Measurements from ENCODE around the gene PTK7.
"Not testable (repeated sequence)": the region's sequence is repeated elsewhere in the genome, so short reads cannot be mapped to it uniquely, and the experiment has no call there.

The PTK7 gene

DNA sequence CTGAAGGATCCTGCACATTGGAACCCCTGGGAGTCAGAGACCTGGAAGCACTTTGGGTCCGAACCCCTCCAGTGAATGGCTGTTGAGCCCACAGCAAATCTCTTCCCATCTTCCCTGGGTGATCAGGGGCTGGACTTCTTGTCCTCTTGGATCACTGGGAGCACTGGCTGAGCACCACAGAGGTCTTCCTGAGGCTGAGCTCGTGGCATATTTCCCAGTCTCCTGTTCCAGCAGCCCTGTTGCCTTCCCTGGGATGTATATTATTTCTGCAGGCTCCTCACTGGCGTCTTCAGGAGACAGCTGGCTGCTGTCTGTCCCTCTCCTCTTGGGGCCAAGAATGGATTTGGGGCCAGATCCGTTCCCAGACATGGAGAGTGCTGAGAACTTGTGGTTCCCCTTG is 43.4 kb downstream of the PTK7 start:
- no peak for DNase-seq (ENCODE audit: low spot score)

- DNase-seq (ENCODE audit: low spot score), result no peak
Observed at GRCh38 chr6:43120101-43120763, 44.1 kb downstream of the PTK7 start.

DNA sequence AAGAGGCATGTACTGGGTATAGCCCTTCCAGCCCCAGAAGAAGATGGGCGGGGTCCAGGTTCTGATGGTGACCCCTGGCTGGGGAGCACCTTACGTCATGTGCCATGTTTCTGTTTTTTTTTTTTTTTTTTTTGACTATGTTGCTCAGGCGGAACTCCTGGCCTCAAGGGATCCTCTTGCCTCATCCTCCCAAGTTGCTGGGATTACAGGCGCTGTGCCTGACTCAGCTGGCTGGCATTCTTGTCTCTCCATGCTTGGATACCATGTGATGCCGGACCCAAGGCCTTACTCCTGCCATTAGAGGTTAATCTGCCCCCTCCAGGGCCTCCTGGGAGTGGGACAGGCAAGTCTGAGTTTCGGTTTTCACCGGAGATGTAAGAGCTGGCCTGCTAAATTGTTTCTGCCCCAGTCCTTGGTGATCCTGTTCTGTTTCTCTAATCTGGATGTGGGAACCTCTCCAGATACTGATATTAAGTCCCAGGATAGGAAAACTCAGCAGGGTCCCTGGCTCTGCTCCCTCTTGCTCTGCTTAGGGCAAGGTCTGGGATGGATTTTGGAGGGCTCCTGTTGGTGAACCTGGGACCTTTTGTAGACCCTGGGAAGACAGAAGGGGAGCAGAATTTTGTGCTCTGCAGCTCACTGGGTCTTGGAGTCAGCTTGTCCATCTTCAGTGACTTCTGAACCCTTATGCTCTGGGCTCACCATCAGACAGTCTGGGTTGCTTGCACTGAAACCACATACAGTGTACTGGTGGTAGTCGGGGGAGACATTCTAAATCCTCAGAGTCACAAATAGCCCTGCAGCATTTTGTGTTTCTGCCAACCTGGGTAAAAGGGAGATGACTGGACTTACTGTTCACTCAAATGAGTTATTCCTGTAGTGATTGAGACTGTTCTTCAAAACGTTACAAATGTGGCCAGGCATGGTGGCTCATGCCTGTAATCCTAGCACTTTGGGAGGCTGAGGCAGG is 45.1 kb downstream of the PTK7 start:
- DNase-seq (ENCODE audit: low spot score), result peak; percentile 82

GRCh38 chr6:43122146-43122545 is 46.0 kb downstream of the PTK7 start:
- DNase-seq (ENCODE audit: low spot score), result no peak

GRCh38 chr6:43123461-43124314 is 47.6 kb downstream of the PTK7 start:
- DNase-seq (ENCODE audit: low spot score), result no peak

DNA sequence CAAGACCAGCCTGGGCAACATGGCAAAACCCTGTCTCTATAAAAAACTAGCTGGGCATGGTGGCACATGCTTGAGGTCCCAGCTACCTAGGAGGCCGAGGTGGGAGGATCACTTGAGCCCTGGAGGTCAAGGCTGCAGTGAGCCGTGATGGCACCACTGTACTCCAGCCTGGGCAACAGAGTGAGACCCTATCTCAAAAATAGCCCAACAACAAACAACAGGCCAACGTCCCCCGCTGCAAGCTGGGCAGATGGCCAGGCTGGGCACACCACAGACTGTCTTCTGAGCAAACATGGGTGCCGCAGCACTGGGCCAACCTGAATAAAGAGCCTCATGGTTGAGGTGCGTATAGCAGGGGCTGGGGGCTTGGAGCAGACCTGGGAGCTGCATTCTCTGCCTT is 48.4 kb downstream of the PTK7 start:
- DNase-seq (ENCODE audit: low spot score), result no peak

DNA sequence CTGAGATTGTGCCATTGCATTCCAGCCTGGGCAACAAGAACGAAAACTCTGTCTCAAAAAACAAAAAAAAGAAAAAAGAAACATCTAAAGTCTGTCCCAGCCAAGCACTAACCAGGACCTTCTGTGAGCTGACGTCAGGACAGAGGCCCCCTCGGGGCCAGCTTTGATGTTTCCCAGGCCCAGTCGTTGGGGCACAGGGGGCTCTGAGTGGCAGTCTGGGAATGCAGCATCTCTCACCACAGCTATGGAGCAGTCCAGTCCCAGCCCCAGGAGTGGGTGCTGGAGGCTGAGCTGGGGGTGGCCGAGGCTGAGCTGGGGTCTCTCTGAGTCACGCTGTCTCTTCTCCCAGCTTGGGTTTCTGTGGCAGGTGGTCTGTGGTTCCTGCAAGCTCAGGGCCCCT is 49.0 kb downstream of the PTK7 start:
- DNase-seq (ENCODE audit: low spot score), result peak; percentile 86

DNA sequence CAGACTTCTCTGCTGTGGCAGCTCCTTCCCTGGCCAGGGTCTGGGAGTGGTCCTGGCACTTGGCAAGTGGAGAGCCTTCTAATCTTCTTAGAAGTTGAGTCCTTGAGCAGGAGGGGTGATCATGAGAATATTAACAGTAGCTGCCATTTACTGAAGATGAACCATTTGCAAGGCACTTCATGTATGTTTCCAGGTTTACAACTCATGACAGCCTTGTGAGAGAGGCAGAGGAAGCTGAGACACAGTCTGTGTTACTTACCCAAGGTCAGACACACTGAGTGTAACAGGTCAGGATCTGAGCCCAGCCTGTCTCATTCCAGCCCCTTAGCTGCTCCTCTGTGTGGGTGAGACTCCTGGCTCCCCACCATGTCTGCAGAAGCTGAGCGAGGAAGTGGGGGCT is 49.4 kb downstream of the PTK7 start:
- DNase-seq (ENCODE audit: low spot score), result no peak

- DNase-seq (ENCODE audit: low spot score), result no peak
Observed at GRCh38 chr6:43127180-43127579, 51.1 kb downstream of the PTK7 start.

DNA sequence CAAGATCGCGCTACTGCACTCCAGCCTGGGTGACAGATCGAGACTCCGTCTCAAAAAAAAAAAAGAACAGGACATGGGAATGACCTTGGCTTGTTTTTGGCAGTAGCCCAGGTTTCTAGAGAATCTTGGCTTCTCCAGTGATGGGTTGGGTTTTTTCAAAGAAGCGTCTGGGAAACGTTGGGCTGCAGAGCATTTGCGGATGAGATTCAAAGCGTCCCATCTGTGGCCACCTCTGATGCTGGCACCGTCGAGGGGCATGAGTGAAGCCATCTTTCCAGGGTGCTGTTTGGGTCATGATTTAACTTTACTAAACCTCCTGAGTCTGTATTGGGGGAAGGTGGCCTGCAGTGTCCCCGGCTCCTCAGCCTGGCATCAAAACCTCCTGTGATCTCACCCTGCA is 51.8 kb downstream of the PTK7 start:
- no peak for DNase-seq (ENCODE audit: low spot score)

- no peak for DNase-seq (ENCODE audit: low spot score)
Observed at GRCh38 chr6:43128926-43129325, 52.8 kb downstream of the PTK7 start.

GRCh38 chr6:43129434-43130194 is 53.5 kb downstream of the PTK7 start:
- peak; percentile 83 for DNase-seq (ENCODE audit: low spot score)

- no peak for DNase-seq (ENCODE audit: low spot score)
Observed at GRCh38 chr6:43130429-43130828, 54.3 kb downstream of the PTK7 start.

GRCh38 chr6:43131379-43131778 is 55.3 kb downstream of the PTK7 start:
- not testable (repeated sequence) for DNase-seq (ENCODE audit: low spot score)

- no peak for DNase-seq (ENCODE audit: low spot score)
Observed at GRCh38 chr6:43138267-43138666, 62.2 kb downstream of the PTK7 start.

DNA sequence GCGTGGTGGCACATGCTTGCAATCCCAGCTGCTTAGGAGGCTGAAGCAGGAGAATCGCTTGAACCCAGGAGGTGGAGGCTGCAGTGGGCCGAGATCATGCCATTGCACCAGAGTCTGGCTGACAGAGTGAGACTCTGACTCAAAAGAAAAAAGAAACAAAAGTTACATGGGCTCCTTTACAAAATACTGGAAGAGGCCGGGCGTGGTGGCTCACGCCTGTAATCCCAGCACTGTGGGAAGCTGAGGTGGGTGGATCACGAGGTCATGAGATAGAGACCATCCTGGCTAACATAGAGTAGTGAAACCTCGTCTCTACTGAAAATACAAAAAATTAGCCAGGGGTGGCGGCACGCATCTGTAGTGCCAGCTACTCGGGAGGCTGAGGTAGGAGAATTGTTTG is 63.9 kb downstream of the PTK7 start:
- DNase-seq (ENCODE audit: low spot score), result not testable (repeated sequence)

GRCh38 chr6:43141644-43142043 is 65.5 kb downstream of the PTK7 start:
- no peak for DNase-seq (ENCODE audit: low spot score)

DNA sequence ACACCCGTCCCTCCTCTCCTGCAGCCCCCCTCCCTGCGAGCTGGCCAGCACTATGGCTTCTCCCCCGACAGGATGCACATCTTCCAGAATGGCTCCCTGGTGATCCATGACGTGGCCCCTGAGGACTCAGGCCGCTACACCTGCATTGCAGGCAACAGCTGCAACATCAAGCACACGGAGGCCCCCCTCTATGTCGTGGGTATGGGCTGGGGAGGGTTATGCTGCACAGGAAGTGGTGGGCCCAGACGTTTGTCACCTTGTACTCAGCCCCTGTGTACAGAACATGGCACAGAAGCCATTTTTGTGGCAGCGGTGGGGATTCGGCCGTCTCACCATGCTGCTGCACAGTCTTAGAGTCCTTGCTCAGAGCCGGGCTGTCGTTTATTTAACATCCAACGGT is 66.0 kb downstream of the PTK7 start:
- DNase-seq (ENCODE audit: low spot score), result no peak

- peak; percentile 96 for DNase-seq (ENCODE audit: low spot score)
Observed at GRCh38 chr6:43143235-43144128, 67.4 kb downstream of the PTK7 start.

DNA sequence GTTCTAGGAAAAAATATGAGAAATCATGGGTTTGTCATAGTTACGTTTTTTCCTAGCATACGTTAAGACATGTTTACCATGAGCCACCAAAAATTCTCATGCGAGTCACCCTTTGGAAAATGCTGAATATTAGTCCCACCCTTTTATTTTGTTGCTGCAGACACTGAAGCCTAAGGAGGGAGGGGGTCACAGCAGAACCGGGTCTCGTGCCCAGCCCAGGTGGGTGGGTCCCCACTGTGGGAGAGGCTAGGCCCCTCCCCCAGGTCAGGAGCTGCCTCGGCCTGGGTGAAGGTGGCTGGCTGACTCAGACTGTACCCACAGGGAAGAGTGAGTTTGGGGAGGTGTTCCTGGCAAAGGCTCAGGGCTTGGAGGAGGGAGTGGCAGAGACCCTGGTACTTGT is 68.8 kb downstream of the PTK7 start:
- DNase-seq (ENCODE audit: low spot score), result no peak

DNA sequence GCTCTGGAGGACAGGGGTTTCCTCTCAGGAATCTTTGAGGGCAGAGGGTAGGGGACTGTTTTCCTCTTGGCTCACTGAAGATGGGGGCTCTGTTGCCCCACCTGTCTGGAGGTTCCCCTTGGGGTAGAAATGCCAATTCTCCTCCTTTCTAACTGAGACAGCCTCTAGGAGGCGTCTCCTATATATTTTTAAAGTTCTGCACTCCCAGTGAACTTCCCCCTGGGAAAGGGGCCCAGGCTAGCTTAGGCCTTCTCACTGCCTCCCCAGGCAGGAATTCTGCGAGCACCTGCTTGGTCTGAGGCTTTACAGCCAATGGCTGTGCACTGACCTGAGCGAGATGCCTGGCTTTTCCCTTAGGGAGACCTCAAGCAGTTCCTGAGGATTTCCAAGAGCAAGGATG is 70.1 kb downstream of the PTK7 start:
- DNase-seq (ENCODE audit: low spot score), result no peak

Measured in hepatic stellate cell (primary cell).